Activated CD4-positive, alpha-beta T cell treated with anti-CD3 and anti-CD28 coated beads, Interleukin-2, amount 50 U/mL, for 48 hours (primary cell): ENCODE data around the gene EYS.

Experiments
- DNase-seq, 2 experiments: peaks; one replicate each; pipeline ENCODE4 v3.0.0-alpha.2; 2020

Gene EYS

DNA sequence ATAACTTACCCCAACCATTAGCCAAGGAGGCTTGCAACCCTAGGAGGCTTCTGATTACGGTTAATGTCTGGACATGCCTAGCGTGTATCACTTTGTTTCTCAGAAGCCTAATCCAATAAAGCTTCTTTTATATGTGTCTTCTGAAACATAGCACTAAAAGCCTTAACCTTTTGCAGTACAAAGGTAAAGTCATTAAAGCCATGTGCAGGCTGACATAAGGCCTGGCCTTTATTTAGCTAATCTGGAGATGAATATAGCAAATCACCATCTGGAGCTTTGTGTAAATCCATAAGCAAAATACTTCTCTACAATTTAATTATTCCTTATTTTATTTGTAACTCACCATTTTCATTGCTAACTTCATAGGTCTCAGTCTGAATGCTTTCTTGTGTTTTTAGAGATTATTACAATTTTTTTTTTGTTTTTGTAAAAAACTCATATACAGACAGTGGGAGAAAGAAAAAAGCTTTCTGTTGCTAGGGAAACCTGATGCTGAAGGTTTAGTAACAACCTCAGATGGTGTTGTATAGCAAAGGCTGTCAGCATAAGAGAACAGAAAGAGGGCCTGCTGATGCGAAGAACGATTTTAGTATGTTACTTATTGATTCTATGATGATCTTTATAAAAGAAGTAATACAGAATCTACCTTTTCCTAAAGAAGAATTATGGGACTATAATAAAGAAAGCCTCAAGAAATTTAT is at the start of gene EYS:
Gene EYS, minus strand, starts transcription at position 101 of the 701 bp plus-strand sequence. CDS start 211,816 bp downstream, outside the sequence.
- no peak for DNase-seq

DNA sequence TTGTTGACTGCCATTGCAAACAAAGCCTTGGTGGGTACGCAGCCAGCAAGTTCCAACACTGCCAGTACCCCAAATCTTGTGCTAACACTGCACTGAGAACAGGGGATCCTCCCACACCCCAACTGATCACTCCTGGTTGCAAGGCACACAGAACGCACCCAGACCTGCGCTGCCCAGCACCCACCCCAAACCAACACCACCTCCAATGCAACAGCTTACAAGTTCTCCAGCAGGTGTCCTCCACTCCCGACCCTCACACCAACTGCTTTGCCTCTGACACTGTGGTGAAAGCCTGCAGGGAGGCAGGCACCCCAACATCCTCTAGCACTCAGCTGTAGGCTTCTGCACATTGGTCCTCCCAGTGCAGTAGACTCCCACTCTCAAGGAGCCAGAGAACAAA is 39.3 kb upstream of the EYS start:
- DNase-seq: no peak

DNA sequence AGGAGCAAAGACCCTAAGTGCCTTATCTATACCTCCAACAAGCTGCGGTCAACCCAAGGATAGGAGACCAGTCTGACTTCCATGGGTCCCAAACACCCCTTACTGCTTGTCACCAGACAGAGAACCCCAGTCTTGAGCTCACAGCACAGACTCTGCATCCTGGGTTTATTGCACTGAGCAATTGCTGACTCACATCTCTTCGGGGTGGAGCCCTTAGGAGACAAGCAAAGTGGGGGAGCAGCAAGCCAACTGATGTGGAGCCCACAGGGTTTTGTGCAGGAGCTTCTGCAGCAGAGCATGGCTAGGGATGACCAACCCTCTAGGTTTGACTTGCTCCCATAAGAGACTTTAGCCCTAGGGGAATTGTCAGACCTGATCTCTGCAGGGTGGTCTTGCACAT is 38.6 kb upstream of the EYS start:
- no peak for DNase-seq

DNA sequence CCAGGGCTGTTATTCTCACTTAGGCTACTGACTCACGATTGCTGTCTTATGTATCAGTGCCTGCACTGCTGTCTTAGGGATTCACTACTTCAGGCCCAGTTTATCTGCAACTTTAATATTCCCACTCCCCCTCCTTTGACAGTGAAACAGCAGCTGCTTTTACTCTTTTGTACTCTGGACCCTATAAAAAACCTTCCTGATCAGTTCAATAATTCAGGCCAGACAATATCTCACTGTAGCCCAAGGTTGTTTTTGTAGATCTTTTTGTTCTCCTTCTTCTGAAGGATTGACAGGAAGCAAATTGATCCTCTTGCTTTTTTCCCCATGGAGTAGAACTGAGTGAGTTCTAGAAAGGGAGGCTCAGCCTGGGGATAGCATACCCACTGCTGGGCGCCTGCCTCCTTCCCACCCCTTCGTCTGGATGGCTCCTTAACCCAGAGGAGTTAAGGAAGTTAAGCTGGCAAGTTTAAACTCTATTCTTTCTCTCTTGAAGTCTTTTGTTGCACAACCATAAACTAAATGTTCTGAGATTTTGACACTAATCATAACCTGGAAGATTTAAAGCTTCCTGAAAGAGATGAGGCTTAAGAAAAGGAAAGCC is 22.0 kb upstream of the EYS start:
- DNase-seq: no peak

DNA sequence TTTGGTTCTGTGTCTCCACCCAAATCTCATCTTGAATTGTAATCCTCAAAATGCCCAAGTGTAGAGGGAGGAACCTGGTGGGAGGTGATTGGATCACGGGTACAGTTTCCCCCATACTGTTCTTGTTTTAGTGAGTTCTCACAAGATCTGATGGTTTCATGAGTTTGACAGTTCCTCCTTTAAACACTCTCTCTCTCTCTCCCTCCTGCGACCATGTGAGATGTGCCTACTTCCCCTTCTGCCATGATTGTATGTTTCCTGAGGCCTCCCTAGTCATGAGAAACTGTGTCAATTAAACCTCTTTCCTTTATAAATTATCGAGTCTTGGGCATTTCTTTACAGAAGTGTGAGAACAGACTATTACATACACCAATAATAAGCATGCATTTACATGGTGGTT is 12.1 kb upstream of the EYS start:
- no peak for DNase-seq

DNA sequence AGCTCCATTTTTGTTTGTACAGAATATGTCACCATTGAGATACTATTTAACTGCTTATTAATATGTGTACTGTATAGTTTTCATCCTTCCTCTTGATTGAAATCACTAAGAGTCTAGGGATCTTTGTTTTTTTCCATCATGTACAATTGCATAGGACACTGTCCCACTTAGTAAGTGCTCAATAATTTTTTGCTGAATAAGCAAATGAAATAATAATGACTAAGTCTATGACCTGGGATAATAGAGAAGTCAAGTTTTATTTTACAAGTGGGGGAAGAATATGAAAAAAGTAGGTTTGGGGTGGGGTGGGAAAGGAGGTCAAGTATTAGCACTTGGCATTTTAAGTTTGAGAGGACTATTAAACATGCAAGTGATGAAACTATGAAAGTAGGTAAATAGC is 4.5 kb upstream of the EYS start:
- no peak for DNase-seq

DNA sequence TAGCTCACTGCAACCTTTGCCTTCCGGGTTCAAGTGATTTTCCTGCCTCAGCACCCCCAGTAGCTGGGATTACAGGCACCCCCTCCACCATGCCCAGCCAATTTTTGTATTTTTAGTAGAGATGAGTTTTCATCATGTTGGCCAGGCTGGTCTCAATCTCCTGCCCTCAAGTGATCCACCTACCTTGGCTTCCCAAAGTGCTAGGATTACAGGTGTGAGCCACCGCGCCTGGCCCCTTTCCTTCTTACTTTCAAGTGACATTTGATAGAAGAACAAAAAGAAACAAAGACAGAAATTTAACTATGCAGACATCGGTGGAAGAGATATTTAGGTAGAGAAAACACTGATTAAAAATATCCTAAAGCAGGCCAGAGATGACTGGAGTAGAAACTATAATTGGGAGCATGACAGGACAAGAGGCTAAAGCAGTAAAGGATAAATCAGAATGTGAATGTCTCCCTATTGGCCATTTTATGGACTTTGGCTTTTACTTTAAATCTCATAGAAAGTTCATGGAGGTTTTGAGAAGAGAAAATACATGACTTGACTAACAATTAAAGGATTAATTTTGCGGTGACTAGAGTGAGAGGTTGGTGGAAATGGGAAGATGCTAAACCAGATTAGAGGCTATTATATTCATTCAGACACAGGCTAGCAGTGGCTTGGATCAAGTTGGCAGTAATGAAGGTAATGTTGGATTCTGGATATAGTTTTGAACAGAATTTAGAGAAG is 2.2 kb upstream of the EYS start:
- no peak for DNase-seq

DNA sequence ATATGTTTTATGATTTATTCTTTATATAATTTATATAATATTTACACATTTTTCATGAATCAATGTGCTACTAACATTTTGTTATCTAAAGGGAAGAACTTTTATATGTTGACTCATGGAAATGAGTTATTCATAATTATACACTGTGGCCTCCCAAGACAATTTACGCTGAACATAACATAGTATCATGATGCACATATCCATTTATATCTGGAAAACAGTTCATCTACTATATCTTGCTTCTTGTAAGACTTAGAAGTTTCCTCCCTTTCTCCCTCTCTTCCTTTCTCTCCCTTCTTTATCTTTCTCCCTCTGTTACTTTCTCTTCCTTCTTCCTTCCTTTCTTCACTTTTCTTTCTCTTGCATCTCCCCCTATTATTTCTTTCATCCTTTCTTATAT is 1.1 kb upstream of the EYS start:
- DNase-seq: no peak

DNA sequence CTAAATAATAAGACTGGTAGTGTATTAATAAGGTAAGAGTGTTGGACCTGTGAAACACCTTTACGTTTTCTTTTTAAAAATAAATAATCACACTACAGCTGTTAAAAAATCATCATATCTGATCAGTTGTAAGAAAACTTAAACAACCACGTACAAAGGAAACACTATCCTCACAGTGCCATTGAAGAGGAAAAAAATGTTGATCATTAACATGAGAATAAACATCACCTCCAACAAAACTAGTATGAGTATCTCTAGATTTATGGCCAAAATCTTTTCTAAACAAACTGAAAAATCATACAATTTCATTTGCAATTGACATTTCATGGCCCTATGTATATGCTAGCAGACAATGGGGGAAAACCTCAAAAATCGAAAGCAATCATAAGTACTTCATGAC is 590 bp downstream of the EYS start:
- DNase-seq: no peak

DNA sequence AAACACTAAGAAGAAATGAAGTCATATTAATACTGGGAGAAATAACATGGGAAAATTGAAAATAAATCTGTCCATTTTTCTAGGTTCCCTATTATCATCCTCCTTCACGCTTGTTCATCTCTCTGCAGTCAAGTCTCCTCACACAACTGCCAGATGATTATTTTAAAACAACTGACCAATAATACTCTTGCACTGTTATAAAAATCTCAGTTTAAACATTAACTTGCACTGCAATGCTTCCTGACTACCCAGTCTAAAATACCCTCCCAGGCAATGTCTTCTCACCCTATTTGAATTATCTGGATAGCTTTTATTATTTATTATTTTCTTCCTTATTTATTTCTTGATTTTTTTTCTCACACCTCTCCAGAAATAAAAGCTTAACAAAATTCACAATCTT is 5.7 kb downstream of the EYS start:
- DNase-seq: no peak

DNA sequence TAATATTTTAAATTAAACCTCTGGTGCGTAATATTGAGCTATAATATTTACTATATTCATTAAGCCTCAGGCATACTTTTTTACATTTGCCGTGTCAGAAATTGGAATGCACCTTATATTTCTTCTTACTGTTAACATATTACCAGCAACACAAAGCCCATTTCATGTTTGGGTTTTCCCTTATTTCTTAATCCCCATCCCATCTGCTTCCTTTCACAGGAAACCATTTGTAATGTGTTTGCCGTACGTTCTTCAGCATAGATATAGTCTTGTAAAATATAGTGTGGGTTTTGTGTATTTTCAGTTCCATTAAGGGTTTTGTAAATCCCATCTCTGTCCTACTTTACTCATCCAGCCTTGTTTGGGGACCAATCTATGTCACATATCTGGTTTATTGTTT is 6.5 kb downstream of the EYS start:
- DNase-seq: no peak

DNA sequence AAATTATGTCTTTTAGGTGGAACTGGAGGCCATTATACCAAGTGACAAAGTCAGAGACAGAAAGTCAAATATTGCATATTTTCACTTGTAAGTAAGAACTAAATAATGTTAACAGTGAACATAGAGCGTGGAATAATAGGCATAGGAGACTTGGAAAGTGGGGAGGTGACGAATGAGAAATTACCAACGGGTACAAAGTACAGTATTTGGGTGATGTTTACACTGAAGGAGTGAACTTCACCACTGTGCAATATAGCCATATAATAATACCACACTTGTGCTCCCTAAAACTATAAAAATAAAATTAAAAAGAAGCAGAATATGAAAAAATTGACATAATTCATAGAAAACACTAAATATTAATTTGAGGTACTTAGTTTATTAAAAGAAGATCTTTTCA is 14.9 kb downstream of the EYS start:
- no peak for DNase-seq

DNA sequence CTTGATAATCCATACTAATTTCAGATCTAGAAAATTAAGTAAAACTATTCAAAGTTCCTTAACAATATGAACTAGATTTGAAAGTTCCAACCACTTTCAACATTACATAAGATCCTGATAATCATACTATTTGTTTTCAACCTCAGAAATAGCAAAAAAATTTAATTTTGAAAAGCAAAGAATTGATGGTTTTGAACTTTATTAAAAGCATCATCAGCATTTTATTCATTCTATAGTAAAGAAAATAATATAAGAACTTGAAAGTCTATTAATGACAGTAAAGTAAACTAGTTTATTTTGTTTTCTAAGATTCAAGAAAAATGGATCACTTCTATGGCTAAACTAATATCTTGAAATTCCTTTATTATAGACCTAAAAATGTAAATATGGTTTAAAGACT is 26.8 kb downstream of the EYS start:
- no peak for DNase-seq

DNA sequence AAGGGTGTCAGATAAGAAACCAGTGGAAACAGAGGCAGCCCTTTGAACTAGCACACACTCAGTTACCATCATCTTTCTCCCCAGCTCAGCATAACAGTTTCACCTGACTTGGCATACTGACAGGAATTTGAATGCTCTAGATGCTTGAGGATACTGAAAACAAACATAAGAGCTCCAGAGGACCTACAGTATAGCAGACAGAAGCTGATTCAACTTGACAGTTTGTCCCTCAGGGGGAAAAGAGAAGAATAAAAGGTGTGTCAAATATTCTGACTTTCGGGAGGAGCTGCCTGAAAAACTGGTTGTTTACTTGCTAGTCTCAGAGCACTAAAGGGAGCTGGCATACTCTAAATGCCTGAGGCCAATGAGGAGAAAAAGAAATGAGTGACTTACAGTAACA is 35.1 kb downstream of the EYS start:
- DNase-seq: no peak

DNA sequence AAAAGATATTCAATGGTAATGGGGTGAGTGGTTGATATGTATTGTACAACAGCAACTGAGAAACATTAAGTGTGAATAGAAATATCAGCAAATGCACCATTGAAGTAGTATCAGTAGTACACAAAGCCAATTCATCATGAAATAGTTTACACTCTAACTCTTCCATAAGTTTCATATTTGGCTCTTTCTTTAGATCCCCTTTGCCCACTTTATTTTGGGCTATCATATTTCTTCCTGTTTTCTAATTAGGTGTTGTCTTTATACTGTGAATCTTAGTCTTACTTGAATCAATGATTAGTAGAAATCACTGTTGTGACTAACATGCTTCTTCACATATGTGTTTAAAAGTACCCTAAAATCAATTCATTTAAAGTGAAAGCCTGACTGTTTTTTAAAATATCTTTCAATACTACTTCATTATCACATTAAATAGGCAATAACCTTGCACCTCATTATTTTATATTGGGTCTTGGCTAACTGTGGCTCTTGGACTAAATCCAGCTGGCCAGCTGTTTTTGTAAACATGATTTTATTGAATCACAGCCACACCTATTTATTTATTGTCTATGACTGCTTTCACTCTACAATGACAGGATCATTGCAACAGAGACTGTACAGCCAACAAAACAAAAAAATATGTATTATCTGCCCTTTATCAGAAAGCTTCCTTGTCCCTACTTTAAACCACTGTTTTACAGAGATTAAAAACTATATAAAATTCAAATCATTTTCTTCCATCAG is 38.9 kb downstream of the EYS start:
- no peak for DNase-seq

DNA sequence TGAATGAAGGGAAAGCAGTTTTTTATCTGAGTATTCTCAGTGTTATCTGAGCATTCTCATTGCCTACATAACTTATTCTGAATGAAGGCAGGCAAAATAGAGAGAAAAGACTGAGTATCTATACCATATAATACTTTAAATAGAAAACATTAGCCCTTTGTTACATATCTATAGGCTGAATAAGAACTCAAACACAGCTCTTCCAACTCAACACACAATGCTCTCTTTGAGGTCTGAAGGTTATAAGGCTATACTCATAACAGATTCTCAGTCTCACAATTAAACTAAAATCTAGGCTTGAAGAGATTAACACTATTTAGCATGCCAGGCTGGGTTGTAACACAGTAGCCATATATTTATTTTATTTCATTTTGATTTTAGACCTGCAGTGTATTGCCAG is 56.9 kb downstream of the EYS start:
- DNase-seq: no peak

DNA sequence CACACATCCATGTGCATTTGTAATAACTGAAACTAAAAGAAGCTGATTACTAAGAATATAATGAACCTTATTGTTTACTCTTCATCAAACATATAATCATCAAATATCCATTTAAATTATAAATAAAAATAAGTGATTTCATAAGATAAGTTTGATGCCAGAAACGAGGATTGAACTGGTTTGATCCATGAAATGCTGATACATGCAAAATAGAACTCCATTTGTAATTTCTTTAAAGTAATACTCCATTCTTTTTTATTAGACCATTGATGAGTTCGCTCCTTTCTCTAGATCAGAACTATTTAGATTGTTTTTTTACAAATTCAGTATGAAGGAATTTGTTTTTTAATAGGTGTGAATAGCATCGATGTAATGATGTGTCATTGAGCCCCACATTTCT is 57.6 kb downstream of the EYS start:
- no peak for DNase-seq

DNA sequence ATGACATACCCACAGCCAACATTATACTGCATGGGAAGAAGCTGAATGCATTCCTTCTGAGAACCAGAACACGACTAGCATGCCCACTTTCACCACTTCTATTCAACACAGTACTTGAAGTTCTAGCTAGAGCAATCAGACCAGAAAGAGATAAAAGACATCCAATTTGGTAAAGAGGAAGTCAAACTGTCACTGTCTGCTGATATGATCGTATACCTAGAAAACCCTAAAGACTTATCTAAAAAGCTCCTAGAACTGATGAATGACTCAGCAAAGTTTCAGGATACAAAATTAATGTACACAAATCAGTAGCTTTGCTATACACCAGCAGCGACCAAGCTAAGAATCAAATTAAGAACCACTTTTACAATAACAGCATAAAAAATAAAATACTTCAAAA is 60.5 kb downstream of the EYS start:
- DNase-seq: no peak

DNA sequence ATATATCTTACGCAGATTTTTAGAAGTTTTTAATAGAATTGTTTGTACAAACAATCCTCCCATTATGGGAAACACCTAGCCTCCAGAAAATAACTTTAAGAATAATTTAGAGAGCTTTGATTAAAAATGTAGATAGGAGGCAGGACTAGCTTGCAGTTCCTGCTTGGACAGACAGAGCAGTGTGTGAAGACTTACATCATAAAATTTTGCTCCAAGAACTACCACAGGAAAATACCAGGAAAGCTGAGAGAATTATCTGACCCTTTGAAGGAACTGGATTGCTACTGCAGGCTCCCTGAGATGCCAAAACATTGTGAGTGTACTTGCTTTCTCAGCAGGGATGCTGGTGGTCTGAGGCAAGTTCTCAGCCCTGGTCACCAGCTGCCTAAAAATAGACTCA is 64.2 kb downstream of the EYS start:
- no peak for DNase-seq

DNA sequence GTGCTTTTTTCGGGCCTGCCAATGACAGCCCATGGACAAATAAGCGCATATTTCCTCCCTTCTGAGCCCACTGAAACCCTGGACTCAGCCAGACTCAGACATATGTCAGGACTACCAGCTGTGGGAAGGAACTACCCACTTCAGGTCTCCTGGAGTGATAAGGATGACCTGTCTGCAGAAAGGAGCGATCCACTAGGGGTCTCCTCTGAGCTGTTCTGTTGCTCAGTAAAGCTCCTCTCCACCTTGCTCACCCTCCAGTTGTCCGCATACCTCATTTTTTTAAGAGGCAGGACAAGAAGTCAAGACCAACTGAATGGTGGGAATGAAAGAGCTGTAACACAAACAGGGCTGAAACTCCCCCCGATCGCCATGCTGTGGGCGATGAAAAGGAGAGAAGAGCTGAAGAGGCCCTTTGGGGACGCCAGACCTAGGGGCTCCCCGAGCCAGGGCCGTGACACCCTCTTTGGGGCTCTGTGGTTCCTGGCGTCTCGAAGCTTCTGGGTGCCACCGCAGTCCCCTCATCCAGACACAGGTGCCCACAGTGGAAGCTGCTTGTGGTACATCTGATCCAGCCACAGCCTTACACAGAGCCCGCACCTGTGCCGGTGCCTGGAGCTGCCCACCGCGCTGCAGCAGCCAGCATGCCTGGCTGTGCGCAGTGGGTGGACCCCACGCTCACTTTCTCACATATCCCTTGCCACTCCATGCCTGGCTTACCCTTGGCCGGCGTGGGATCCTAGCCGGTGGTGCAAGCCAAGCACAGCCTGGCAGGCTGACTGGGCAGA is 68.8 kb downstream of the EYS start:
- no peak for DNase-seq

DNA sequence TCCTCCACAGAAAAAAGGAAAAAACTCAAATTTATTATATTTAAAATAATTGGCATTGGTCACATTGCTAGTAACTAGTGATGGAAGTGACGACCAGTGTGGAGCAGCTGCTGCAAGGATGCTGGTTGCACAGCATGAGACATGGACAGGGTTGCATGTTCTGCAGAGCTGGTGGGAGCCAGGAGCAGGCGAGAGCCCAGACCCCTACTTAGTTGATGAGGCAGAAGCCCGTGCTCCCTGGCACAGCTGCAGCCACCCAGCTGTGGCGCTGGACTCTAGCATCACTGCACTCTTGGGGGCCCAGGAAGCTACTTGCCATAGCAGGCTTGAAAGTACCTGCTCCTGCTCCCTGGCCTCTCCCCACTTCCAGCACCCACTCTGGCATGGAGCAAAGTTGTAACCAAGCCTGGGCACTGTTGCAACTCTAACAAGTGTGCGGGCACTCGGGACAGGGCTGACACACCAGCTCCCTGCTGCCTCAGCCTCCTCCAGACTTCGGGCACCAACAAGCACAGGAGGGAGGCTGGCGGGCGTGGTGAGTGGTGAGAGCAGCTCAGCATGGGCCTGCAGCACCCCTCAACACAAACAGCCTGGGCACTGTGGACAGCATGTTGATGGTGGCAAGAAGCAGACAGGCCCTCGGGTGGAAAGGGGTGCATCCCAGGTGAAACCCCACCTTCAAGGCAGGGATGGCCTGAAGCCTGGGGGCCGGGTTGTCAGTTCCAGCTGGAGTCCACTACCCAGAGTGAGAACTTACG is 69.6 kb downstream of the EYS start:
- DNase-seq: no peak

DNA sequence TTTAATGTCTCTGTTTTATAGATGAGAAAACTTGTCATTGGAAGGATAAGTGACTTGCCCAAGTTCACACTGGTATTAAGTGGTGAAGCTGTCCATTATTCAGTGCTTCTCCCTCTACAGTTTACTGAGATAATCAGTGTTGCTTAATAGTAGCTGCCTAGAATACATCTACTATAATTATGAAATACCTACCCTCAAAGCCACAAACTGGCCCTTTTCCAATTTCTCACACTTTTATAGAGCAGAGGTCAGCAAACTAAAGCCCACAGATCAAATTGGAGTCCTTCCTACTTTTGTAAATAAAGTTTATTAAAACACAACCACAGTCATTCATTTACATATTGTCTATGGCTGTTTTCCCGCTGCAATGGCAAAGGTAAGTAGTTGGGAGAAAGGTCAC is 73.5 kb downstream of the EYS start:
- DNase-seq: no peak
